A549 treated with dexamethasone at 1 μM for 4 hours (cell line): ENCODE results near the gene MAB21L4. TPM values are rescaled to one million over a fixed set of nuclear protein-coding genes. Genes with fewer than 3 reads are reported as not detected.

ENCODE experiments used
- total RNA-seq: library from RNA; stranded (reverse); fragments of 200-300 nt; extraction: Qiagen RNA extraction; gene quantifications from 5 replicates; pipeline ENCODE4 v1.2.3, GENCODE V29; 2022

Gene MAB21L4
- 0.14 to 0.36 TPM (median 0.29 TPM) in 5 replicates for total RNA-seq

DNA sequence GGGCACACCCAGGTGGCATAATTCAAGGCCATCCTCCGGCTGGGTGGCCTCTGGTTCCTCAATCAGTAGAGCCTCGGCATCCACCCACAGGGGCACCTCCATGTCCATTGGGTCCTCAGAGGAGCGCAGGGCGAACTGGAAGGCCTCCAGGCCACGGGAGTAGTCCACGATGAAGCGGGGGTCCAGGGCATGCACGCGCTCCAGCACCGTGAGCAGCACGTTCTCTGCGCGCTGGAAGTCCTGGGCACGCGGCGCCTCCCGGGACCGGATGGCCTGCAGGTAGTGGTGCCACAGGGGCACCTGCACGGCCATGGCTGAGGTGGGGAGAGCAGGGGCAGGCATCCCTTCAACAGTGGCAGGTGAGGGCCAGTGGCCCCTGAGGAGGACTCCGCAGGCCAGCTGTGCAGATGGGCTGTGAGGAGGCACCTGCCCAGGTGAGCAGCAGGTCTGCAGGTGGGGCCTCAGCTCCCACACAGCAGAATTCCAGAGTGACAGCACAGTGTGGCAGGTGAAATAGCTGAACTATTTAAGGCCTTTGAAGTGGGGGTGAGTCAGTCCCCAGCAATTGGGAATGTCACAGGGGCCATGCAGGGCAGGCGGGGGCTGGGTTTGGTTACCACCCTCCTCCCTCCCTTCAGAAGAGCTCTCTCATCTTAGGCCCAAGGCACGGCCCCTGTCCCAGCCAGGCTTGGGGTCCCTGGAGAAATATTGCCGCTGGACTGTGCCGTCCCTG is at the start of gene MAB21L4:
Gene MAB21L4, minus strand, starts transcription at position 501 of the 733 bp plus-strand sequence. Its CDS starts 159 bp downstream, at position 342.

DNA sequence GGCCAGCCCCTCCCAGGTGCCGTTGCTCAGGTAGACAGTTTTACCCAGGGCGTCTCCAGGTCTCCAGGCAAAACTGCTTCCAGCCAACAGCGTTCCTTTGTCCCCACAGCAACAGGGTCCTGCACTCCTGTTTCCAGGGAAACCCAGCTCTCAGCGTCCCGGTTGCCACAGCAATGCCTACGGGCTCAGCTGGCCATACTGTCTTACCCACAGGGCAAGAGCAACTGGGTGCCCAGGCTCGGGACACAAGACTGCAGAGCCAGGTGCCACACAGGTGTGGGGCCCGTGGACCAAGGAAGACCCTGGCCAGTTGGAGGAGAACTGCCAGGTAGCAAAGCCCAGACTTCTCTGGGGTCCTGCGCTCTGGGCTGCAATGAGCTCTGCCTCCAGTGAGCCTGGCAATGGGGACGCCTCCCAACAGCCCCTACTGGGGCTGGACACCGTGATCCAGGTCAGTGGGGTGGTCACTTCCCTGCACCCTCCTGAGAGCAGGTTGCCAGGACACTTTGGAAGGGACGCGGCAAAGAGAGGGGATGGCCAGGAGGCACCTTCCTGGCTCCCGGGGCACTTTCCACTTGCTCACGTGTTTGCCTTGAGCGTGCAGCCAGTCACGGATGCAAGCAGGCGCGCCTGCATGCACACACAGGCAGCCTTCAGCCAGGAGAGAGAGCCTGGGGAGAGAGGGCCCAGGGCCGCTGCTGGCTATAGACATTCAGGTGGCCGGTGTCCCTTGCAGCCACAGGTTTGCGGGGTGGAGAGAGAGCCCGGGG is 10.4 kb upstream of the MAB21L4 start, which contains the start of gene CROCC2:
Gene CROCC2, plus strand, starts transcription at position 196 of the 770 bp plus-strand sequence. Its CDS starts 178 bp downstream, at position 374.

DNA sequence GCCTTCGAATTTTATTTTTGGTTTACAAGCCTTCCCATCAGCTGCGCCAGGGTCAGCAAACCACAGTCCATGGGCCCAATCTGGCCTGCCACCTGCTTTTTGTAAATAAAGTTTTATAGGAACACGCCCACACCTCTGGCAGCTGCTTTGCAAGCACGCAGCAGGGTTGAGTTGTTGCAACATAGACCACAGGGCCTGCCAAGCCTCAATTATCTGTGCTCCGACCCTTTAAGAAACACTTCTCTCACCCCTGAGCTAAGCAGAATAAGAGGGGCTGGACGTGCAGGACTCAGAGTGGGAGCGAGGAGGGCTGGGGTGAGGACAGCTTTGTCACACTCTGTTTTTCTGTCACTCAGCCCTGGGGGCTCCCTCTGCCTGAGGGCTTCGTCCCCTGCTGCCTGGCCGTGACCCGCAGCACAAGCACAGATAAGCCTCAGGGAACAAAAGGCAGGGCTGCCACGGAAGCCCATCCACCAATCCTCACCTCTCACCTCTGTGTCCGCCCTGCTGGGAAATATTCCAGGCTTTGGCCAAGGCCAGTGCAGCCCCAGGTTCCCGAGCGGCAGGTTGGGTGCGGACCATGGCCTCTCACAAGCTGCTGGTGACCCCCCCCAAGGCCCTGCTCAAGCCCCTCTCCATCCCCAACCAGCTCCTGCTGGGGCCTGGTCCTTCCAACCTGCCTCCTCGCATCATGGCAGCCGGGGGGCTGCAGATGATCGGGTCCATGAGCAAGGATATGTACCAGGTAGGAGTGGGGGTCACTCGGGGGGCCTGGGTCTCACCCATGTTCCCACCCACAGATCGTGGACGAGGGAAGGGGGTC is 27.5 kb downstream of the MAB21L4 start, which contains the start of gene AGXT:
Gene AGXT, plus strand, starts transcription at position 539 of the 823 bp plus-strand sequence. Its CDS starts 42 bp downstream, at position 581.

Other genes with a start within 250 kb of the MAB21L4 start
- not detected in 5 replicates for gene AQP12B, start 213.3 kb downstream of the MAB21L4 start, total RNA-seq
- not detected in 5 replicates for gene AQP12A, start 204.3 kb downstream of the MAB21L4 start, total RNA-seq
- gene KIF1A, start 75.9 kb downstream of the MAB21L4 start, total RNA-seq = 0.66 to 0.84 TPM (median 0.73 TPM) in 5 replicates
- gene AGXT, start 27.3 kb downstream of the MAB21L4 start, total RNA-seq = not detected in 5 replicates
- not detected in 5 replicates for gene CROCC2, start 10.2 kb upstream of the MAB21L4 start, total RNA-seq
- 0.62 to 1.4 TPM (median 1.00 TPM) in 5 replicates for gene SNED1, start 102.5 kb upstream of the MAB21L4 start, total RNA-seq
- gene MTERF4, start 206.1 kb upstream of the MAB21L4 start, total RNA-seq = 23.9 to 26.4 TPM (median 25.6 TPM) in 5 replicates